Measurements from ENCODE around the gene PRDX4.
"Not testable (repeated sequence)": the region's sequence is repeated elsewhere in the genome, so short reads cannot be mapped to it uniquely, and the experiment has no call there.

Gene PRDX4

DNA sequence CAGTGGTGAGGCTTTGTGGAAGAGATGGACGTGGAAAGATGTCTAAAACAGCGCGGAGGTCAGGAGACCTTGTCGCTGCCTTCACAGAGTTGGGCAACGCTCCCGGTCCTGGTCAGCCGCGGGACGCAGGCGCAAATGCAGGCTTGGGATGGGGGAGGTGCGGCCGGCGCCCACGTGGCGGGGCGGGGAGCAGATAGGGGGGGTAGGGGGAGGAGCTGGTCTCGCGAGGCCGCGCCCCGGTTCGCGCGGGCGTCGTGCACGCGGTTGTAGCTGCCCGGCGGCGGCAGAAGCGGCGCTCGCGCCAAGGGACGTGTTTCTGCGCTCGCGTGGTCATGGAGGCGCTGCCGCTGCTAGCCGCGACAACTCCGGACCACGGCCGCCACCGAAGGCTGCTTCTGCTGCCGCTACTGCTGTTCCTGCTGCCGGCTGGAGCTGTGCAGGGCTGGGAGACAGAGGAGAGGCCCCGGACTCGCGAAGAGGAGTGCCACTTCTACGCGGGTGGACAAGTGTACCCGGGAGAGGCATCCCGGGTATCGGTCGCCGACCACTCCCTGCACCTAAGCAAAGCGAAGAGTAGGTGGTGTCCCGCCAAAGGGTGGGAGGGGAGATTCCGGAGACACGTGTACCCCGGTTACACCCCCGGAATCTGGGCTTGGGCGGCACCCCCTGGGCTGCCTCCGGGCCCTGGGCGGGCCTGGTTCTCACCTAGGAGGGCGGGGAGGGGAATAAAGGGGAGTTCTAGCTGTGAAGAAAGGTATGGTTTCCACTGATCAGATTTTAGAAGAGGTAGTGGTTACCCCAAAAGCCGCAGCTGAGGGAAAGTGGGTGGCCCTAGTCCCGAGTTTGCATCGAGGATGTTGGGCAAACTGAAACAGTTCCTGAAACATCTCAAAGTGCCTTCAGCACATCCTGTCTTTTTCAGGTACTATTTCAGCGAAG is at the start of gene PRDX4:
TSS of gene PRDX4 (plus strand) at position 255 of the 939 bp plus-strand sequence. CDS start at position 333, 78 bp downstream.
- DNase-seq (ENCODE audit: low read depth): peak; percentile 87

DNA sequence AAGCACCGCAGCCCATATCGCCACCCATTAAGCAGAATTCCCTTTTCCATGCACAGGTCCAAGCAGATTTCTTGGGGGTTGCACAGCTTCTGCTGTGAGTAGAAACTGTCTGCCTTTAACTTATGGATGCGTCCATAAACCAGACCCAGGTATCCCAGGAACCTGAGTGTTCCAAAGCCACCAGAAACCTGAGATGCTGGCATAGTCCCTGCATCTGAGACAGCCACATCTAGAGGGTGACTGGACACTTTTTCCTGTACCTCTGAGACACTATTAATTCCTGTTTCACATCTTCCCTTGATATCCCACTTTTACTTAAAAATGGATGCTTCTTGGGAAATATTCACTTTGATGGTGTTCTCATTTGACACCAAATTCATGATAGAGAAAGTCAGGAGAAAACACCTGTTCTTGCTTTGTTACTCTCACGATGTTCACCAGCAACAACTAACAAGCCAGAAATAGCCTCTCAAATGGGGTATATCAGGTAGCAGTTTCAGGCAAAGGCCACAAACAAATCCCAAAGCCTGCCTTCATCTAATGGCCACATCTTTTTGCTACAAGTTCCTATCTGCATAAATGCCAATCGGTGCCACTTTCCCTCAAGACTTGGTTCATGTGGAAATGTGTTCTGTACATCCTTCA is 45.5 kb upstream of the PRDX4 start:
- DNase-seq (ENCODE audit: low read depth): no peak

DNA sequence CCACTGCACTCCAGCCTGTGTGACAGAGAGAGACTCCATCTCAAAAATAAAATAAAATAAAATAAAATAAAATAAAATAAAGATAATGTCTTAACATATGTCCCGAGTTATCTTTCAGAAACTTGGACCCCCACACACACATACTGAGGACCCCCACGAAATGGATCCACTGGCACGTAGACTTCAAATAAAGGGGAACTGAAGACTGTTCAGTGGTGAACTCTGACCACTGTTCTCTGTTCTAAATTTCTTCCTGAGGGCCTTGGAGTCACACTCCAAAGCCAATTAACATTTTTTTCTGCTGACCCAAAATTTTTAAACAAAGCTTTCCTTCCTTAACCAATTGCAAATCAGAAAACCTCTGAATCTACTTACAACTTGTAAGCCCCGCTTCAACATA is 43.5 kb upstream of the PRDX4 start:
- DNase-seq (ENCODE audit: low read depth): no peak

DNA sequence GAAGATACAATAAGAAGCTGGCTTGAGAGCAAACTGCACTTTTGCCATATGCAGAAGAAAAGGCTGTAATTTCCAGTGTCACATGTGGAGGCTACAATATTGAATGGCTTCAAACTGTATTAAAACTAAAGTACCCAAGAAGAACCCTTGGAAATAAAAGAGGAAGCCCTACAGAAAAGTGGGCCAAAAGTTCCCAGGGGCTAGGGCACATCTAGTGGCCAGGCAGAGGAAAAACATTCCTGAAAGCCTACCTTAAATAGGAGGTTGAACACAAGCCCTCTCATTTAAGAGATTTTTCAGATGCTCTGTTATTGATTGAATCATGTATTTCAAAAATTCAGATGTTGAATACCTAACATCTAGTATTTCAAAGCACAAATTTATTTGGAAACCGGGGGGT is 40.6 kb upstream of the PRDX4 start:
- no peak for DNase-seq (ENCODE audit: low read depth)

DNA sequence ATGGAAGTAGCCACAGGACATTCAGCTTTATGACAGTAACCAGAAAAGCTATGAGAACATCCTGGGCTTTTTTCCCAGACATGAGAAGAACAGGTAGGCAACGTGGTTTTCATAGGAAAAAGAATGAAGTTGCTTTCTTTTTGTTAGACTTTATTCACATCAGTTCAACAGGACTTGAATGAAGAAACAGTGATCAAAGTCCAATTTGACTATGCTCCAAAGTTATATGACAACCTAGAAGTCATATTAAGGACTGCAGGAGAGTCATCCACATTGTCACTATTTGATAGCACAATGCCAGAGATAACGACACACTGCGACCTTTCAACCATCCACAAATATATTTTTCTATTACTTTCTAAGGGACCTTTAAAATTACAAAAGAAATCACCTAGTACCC is 39.2 kb upstream of the PRDX4 start:
- no peak for DNase-seq (ENCODE audit: low read depth)

DNA sequence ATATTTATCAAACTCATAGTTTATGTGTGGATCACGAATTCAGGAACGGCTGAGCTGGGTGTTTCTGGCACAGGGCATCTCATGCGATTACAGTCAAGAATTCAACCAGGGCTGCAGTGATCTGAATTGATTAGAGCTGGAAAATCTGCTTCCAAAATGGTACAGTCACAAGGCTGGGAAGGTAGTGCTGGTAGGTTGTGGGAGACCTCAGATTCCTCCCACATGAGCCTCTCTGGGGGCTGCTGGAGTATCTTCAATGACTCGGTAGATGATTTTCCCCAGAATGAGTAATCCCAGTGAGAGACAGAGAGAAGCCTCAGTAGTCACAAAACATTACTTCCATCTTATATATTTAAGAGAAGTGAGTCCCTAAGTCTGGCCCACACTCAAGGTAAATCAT is 36.2 kb upstream of the PRDX4 start:
- DNase-seq (ENCODE audit: low read depth): no peak

DNA sequence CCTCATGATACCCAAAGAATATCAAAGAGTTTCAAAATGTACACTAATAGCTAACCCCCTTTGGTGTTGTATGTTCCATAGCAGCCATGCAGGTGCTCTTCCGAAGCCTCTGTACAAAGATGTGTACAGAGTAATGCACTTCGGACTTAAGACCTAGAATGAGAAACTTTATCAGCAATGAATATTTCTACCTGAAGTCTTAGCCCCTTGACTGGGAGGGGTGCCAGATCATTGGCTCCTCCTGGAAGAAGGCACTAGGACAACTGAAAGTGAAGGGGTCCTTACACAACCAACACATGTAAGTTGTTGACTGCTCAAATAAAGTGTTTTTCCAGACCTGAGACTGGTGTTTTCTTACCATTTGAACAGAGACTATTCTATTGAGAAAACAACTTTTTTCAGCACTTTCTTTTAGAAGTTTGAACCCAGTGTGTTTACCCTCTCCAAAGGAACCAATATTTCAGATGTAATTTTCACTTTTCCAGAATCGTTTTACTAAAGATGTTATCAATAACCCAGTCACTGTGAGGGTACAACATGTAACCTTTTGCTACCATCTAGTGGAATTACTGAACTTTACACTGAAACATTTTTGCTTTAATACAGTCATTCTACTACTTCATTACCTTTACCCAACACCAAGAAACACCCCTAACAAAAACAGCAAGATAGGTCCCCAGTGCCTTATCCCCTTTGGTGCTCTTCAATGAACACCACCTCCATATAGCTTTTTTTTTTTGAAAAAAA is 33.3 kb upstream of the PRDX4 start:
- peak; percentile 3 for DNase-seq (ENCODE audit: low read depth)

DNA sequence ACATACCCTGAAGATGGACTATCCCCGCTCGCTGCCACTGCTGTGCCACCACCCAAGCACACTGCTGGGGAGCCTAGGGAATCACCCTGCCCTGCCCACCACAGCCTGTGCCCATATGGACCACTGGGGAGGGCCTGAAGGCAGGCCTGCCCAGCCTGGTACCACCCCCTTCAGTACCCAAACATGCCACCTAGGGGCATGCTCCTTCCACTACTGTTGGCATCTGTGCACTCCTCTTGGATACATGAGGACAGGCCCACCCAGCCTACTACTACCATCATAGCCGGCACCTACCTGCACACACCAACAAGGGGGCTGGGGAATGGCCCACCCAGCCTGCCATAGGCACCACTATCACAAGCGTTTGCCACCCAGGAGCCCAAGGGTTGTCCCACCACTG is 30.1 kb upstream of the PRDX4 start:
- DNase-seq (ENCODE audit: low read depth): no peak

DNA sequence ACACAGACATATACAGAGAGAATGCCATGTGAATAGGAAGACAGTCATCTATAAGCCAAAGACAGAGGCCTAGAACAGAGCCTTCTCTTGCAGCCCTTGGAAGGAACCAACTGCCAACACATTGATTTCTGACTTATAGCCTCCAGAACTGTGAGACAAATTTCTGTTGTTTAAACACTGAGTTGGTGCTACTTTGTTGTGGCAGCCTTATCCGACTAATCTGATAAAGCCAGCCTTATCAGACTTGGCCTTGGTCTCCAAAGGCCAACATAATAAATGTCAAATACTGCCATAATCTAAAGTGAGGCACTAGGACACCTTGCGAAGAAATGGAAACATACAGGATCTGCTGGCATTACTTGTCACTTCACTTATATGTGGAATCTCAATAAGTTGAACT is 24.3 kb upstream of the PRDX4 start:
- DNase-seq (ENCODE audit: low read depth): no peak

DNA sequence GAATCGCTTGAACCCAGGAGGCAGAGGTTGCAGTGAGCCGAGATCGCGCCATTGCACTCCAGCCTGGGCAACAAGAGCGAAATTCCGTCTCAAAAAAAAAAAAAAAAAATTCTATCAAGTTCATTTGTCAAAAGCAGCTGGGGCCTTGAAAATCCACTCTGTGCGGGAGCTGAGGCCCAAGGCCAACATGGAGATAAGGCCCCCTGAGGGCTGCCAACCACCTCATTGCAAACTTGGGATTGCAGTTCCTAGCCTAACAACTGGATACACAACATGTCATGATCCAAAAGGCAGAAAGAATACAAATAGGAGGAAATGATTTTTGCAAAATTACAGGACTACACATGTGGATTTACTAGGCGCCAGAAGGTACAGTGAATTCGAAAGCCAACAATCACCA is 22.5 kb upstream of the PRDX4 start:
- no peak for DNase-seq (ENCODE audit: low read depth)

DNA sequence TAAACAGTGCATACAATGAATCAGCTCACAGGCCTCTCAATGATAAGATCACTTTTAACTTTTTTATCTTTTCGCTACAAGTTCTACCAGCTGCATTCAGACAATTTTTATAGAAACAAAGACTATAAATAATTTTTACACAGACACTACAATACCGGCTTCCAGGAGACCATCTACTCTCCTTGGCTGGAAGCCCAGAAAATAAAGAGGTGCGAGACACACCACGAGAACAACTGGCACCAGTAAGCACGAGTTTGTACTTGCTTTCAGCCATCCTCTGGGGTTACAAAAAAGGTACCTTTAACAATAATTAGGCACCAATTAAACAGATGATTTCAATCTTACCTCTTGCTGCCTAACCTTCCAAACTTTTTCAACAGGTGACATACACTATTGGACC is 11.2 kb upstream of the PRDX4 start:
- DNase-seq (ENCODE audit: low read depth): no peak

DNA sequence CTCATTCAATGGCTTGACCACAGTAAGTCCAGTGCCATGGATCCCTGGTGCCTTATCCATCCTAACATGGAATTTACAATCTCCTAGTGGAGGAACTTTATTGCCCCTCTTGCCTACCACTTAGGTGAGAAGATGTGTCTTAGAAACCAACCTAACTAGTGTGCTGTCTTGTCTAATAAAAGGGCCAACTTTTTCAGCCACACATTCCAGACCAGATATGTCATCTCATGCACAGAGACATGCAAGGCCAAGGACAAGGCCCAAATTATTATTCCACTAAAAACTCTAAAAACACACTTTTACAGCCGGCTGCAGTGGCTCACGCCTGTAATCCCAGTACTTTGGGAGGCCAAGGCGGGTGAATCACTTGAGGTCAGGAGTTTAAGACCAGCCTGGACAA is 10.6 kb upstream of the PRDX4 start:
- DNase-seq (ENCODE audit: low read depth): peak; percentile 27

DNA sequence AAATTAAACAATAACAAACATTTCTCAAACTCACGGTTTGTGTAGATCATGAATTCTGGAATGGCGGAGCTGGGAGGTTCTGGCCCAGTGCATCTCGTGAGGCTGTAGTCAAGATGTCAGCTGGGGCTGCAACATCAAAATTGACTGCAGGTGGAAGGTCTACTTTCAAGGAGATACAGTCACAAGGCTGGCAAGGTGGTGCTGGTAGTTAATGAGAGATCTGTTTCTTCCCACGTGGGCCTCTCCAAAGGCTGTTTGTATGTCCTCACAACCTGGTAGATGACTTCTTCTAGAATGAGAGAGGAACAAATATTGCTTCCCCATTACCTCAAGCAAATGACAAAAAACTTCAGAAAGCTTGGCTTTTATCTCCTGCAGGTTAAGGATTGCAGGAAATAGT is 8.0 kb upstream of the PRDX4 start:
- DNase-seq (ENCODE audit: low read depth): no peak

DNA sequence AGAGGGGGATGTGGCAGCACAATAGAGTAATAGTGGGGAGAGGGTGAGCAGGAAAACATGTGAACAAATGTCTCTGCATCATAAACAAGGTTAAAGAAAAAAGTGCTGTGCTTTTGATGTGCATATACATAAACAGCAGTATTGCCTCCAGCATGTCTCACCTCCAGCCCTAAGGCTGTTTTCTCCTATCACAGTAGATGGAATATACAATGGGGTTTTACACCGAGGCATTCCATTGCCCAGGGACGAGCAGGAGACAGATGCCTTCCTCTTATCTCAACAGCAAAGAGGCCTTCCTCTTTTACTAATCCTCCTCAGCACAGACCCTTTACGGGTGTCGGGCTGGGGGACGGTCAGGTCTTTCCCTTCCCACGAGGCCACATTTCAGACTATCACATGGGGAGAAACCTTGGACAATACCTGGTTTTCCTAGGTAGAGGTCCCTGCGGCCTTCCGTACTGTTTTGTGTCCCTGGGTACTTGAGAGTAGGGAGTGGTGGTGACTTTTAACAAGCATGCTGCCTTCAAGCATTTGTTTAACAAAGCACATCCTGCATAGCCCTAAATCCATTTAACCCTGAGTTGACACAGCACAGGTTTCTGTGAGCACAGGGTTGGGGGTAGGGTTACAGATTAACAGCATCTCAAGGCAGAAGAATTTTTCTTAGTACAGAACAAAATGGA is 7.1 kb upstream of the PRDX4 start:
- not testable (repeated sequence) for DNase-seq (ENCODE audit: low read depth)

DNA sequence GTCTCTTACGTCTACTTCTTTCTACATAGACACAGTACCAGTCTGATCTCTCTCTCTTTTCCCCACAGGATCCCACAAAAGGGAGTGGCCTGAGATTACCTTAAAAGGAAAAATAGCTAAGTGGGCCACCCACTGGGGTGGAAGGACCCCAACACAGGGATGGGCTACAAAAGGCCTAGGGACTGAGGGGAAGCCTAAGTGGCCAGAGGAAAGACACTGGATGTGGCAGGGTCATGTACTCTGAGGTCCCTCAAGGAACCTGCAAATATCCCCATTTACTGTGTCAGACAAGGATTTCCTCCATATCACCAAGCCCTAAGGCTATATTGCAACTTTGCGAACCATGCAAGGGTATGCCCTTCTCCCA is 6.5 kb upstream of the PRDX4 start:
- no peak for DNase-seq (ENCODE audit: low read depth)

DNA sequence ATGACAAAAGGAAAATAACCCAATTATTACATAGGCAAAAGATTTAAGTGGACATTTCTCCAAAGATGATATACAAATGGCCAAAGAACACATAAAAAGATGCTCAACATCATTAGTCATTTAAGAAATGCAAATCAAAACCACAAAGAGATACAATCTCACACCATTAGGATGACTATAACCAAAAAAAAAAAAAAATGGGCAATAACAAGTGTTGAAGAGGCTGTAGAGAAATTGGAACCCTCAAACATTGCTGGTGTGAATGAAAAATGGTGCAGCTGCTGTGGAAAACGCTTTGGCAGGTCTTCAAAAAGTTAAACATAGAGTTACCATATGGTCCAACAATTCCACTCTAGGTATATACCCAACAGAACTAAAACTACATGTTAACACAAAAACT is 5.6 kb upstream of the PRDX4 start:
- DNase-seq (ENCODE audit: low read depth): no peak

DNA sequence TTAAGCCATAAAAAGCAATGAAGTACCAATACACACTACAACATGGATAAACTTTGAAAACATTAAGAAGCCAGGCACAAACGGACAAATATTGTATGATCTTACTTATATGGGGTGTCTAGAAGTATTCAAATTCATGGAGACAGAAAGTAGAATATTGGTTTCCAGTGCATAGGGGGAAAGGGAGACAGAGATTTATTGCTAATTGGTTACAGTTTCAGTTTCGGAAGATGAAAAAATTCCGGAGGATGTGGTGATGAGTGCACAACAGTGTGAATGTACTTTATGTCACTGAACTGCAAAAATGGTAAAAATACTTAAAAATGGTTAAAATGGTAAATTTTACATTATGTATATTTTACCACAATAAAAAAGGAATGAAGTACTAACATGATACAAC is 5.1 kb upstream of the PRDX4 start:
- no peak for DNase-seq (ENCODE audit: low read depth)

DNA sequence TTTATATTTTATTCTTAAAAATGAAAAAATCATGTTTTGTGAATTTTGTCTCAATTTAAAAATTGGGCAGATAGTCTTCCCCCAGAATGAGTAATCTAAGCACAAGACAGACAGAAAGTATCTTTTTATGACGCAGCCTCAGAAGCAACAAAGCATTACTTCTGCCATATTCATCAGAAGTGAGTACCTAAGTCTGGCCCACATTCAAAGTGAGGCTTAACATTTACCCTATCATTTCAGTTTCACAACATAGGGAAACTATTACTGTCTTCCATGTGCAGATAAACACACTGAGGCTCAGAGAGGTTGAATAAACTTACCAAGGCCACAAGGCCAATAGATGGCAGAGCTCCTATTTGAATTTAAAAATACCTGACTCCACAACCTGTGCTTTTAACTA is 4.4 kb upstream of the PRDX4 start:
- peak; percentile 89 for DNase-seq (ENCODE audit: low read depth)

DNA sequence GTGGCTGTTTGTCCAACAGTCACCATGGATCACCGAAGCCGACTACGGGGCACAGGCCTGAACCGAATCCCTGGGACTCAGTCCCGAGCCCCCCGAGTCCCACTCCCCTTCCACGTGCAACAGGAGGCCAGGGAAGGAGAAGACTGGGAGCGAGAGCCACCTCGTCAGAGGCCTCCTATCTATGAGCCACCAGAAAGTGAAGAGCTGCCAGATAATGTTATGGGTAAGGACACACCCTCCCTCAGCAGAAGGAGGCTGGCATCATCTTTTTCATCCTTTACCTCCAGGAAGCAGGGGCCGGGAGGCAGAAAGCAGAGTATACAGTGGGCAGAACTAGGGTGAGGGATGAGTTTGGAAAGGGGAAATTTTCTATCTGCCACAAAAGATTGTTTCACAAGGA is 2.8 kb upstream of the PRDX4 start:
- DNase-seq (ENCODE audit: low read depth): no peak

DNA sequence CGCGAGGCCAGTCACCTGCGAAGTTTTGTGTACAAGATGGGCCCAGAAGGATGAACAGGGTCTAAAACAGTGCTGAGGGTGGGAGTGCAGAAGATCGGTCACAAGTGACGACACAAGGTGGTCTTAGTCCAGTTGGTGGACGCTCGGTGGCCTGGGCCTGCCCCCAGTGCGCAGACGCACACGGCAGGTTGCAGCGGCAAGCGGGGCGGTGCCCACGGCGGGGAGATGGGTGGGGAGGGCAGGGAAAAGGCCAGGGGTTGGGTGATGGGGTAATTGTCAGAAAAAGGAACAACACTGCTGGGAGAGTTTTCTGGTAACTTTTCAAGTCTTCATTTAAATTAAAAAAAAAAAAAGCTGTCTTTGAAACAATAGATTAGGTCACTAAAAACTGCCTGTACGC is 1.0 kb upstream of the PRDX4 start:
- DNase-seq (ENCODE audit: low read depth): no peak

DNA sequence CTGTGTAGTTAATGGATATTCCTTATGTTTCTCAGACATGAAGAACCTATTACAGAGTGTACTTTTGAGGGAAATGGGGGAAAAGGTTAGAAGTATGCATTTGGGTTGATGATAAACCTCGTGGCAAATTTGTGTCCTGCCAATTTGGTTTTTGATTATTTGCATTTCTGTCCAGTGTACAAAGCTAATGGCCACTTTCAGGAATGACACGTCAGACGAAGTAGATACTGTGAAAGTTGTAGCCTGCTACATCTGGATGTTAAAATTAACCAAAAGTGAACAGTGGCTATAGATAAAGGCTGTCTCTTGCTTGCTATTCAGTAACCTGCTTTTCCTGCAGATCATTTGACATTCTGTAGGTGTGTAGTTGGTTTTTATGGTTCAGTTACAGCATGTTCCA is 1.0 kb downstream of the PRDX4 start:
- DNase-seq (ENCODE audit: low read depth): no peak

DNA sequence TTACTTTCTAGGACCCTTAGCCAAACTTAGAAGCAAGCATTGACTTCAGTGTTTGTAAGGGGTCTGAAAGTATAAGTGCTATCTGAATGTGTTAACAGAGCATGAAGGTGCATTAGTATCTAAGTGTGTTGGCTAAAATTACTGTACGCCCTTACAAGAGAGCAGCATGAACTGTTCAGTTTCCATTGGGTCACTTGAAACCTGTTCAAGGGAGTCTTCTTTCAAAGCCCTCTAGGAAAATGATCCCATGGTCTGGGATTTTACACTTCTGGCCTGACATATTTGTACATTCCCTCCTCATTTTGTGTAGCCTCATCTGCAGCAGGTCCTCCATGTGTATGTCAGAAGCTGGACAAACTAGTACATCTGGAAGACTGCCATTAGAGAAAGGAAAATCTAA is 3.2 kb downstream of the PRDX4 start:
- DNase-seq (ENCODE audit: low read depth): no peak

All from iris pigment epithelial cell (primary cell).